Stimulated activated effector memory CD8-positive, alpha-beta T cell treated with anti-CD3 and anti-CD28 coated beads, Interleukin-12 subunit alpha, Interleukin-12 subunit beta, amount 100 ng/mL, for 72 hours (primary cell): Measurements from ENCODE around the gene HRH3.

Experiments
- ATAC-seq: fragments of 150-1000 bp; cut with Tn5 transposase; 2 replicates; pipeline ENCODE4 v1.10.0; 2021
- DNase-seq, 2 donors: peaks; one replicate each; pipeline ENCODE4 v3.0.0; 2021 to 2022; ENCODE audit warnings: low spot score in 2 of 2
- H3K27ac Mint-ChIP-seq: one replicate; pipeline ENCODE4 v1.8.0; 2022; ENCODE audit warnings: mild to moderate bottlenecking, mixed read lengths
- H3K36me3 Mint-ChIP-seq: one replicate; pipeline ENCODE4 v1.8.0; 2022; ENCODE audit warnings: mild to moderate bottlenecking, mixed read lengths
- H3K4me1 Mint-ChIP-seq: one replicate; pipeline ENCODE4 v1.8.0; 2022; ENCODE audit warnings: mixed read lengths
- H3K4me3 Mint-ChIP-seq: one replicate; pipeline ENCODE4 v1.8.0; 2022; ENCODE audit warnings: mild to moderate bottlenecking, mixed read lengths
- H3K9me3 Mint-ChIP-seq: one replicate; pipeline ENCODE4 v1.8.0; 2022; ENCODE audit warnings: mixed read lengths

HRH3 gene

DNA sequence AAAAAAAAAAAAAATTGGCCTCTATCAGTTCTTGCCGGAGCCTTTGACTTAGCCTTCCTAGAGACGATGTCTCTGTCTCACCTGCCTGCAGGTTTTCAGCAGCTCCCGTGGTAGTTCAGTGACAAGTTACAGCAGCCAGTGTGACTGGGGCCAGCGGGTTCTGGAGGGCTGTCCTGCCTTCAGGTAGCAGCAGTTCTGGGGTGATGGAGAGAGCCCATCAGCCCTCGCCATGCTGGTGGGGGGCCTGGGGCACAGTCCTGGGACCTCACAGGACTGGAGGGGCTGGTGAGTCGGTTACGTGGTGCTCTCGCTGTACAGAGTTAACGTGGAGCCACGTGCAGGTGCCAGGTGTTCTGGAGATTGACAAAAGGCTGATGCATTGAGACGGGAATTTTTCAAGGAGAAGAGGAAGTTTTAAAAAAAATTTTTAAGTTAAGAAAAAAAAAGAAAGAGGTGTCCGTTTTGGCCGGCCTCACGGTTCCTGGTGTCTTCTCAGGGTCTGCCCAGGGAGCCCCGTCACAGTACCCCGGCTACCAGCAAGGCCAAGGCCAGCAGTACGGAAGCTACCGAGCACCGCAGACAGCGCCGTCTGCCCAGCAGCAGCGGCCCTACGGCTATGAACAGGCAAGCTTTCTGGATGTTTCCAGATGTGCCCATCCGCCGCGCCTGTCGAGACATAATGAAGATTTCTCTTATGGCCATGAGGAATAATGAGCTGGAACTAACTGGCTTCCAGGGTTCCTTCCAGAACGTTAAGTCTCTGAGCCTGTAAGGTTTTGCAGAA lies 45.9 kb downstream of the HRH3 start:
- ATAC-seq: no peak
- H3K27ac Mint-ChIP-seq: no peak overlapping the region
- H3K9me3 Mint-ChIP-seq: no peaks in the 10 kb centered on the region
- no peak overlapping the region for H3K4me3 Mint-ChIP-seq
- H3K36me3 Mint-ChIP-seq: peaks cover 23% of the 10 kb centered on the region
- H3K4me1 Mint-ChIP-seq: no peaks in the 10 kb centered on the region
- DNase-seq: no peak

DNA sequence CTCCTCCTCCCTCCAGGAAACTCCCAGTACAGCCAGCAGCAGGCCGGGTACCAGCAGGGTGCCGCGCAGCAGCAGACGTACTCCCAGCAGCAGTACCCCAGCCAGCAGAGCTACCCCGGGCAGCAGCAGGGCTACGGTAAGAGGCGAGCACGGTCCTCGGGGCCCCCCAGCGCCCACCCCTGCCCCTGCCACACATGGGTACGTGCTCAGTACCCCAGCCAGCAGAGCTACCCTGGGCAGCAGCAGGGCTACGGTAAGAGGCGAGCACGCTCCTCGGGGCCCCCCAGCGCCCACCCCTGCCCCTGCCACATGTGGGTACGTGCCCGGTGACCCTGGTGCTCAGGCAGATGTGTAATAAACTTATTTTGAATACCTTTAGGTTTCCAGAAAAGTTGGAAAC lies 47.4 kb downstream of the HRH3 start:
- Mint-ChIP-seq H3K36me3 (peaks cover 34% of the 10 kb centered on the region), H3K4me1 (no peaks in the 10 kb centered on the region), H3K9me3 (no peaks in the 10 kb centered on the region), H3K4me3 (no peak overlapping the region), H3K27ac (no peak overlapping the region)
- ATAC-seq (no peak), DNase-seq (no peak)

- Mint-ChIP-seq H3K27ac (no peak overlapping the region), H3K9me3 (no peaks in the 10 kb centered on the region), H3K36me3 (peaks cover 39% of the 10 kb centered on the region), H3K4me1 (no peaks in the 10 kb centered on the region), H3K4me3 (no peak overlapping the region)
- no peak for ATAC-seq
- DNase-seq: no peak
These were observed 48.8 kb downstream of the HRH3 start for GRCh38 chr20:62171245-62171644.

- H3K36me3 Mint-ChIP-seq: peaks cover 44% of the 10 kb centered on the region
- H3K27ac Mint-ChIP-seq: no peak overlapping the region
- ATAC-seq (no peak), DNase-seq (no peak)
- H3K4me3 Mint-ChIP-seq: no peak overlapping the region
- no peaks in the 10 kb centered on the region for H3K9me3 Mint-ChIP-seq
- no peaks in the 10 kb centered on the region for H3K4me1 Mint-ChIP-seq
These were observed 49.5 kb downstream of the HRH3 start for GRCh38 chr20:62170536-62170935.

DNA sequence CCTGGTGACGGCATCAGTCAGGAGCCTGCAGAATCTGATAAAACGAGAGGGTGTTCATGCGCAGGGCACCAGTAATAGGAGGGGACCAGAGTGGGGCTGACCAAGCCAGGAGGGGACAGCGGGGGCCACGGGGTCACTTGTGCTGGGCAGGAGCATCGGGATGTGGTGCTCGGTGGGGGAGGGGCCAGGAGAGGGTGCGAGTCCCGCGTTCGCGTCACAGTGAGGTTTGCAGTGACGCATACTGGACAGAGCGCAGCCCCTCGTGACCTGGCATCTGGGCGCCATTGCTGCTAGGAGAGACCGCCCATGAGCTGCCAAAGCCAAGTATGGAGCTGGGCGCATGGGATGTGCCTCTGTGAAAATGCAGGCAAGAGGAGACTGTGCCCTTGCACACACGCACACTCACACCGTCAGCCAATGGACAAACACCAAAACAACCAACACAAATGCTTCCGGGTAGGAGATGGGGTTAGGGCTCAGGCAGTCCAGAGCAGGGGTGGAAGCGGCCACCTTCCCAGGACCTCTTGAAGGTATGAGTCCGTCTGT lies 51.1 kb downstream of the HRH3 start:
- Mint-ChIP-seq H3K9me3 (no peaks in the 10 kb centered on the region), H3K4me1 (no peaks in the 10 kb centered on the region), H3K4me3 (no peak overlapping the region), H3K27ac (no peak overlapping the region), H3K36me3 (peaks cover 51% of the 10 kb centered on the region)
- DNase-seq: no peak
- ATAC-seq: no peak

GRCh38 chr20:62168061-62168460 lies 52.0 kb downstream of the HRH3 start:
- ATAC-seq (no peak), DNase-seq (no peak)
- Mint-ChIP-seq H3K36me3 (peaks cover 48% of the 10 kb centered on the region), H3K4me3 (no peak overlapping the region), H3K4me1 (no peaks in the 10 kb centered on the region), H3K27ac (no peak overlapping the region), H3K9me3 (no peaks in the 10 kb centered on the region)

- Mint-ChIP-seq H3K27ac (no peak overlapping the region), H3K4me1 (no peaks in the 10 kb centered on the region), H3K4me3 (no peak overlapping the region), H3K9me3 (no peaks in the 10 kb centered on the region), H3K36me3 (peaks cover 47% of the 10 kb centered on the region)
- ATAC-seq (no peak), DNase-seq (no peak)
These were observed 52.6 kb downstream of the HRH3 start for GRCh38 chr20:62167474-62167873.

DNA sequence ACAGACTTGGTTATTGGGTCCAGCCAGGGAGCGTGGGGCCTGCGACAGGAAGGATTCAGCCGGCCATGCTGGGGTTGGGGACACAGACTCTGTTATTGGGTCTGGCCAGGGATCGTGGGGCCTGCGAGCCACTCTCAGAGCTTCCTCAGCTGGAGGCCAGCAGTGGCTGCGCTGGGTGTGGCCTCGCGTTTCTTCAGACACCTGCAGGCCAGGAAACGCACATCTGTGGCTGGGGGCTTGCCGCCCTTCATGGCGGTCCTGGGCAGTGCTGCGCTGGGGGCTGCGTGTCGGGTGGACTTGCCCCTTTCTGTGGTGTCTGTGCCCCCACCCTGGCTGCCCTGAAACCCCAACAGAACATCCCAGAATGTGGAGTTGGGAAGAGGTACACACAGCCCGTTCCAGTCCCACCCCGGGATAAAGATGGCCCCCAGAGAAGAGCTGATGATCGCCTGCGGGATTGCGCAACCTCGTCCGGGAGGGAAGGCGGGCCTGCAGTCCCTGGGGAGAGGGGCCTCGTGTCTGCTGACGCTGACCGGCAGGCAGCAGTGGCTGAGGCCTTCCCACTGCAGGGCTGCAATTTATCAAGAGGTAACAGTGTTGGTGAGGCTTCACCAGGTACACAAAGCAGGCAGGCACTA lies 54.2 kb downstream of the HRH3 start:
- Mint-ChIP-seq H3K4me3 (no peak overlapping the region), H3K36me3 (peaks cover 62% of the 10 kb centered on the region), H3K4me1 (no peaks in the 10 kb centered on the region), H3K27ac (no peak overlapping the region), H3K9me3 (no peaks in the 10 kb centered on the region)
- no peak for DNase-seq
- ATAC-seq: no peak
